Stomach (tissue), 9 donors: ENCODE results near the gene ADGRA1. TPM values are rescaled to one million over a fixed set of nuclear protein-coding genes. Genes with fewer than 3 reads are reported as not detected.

Experiments
- DNase-seq, 2 donors: peaks; one replicate each; pipeline versions ENCODE4 v3.0.0 to v3.0.0-alpha.2; 2013 to 2019
- H3K27ac ChIP-seq, 5 donors: fragments of 200-600 bp in 4 of 5; sonication (generic) in 4 of 5; one replicate each; pipeline ENCODE4 v1.5.1; 2013 to 2019; ENCODE audit warnings: mild to moderate bottlenecking in 1 of 5, moderate library complexity in 1 of 5
- H3K27me3 ChIP-seq, 3 donors: fragments of 200-600 bp; sonication (generic); one replicate each; pipeline ENCODE4 v1.5.1; 2017 to 2019; ENCODE audit warnings: mixed run types in 1 of 3
- H3K36me3 ChIP-seq, 4 donors: fragments of 200-600 bp; sonication (generic); 1 replicate in 3 of 4; 2 replicates in 1 of 4; pipeline ENCODE4 v1.5.1; 2016 to 2019
- H3K4me1 ChIP-seq, 4 donors: fragments of 200-600 bp; sonication (generic); one replicate each; pipeline ENCODE4 v1.5.1; 2016 to 2019
- H3K4me3 ChIP-seq, 4 donors: fragments of 200-600 bp; sonication (generic) in 3 of 4; one replicate each; pipeline ENCODE4 v1.5.1; 2016 to 2019; ENCODE audit warnings: mild to moderate bottlenecking in 1 of 4
- H3K9me3 ChIP-seq, 4 donors: fragments of 200-600 bp; sonication (generic); one replicate each; pipeline ENCODE4 v1.5.1; 2016 to 2019
- EP300 ChIP-seq: sonication (generic); formaldehyde crosslinking; IDR thresholded peaks from one replicate; pipeline ENCODE4 v1.6.1; 2017; ENCODE audit warnings: antibody characterized with exemption
- POLR2A ChIP-seq, 4 donors: fragments of 450-650 bp; IDR thresholded peaks; one replicate each; pipeline ENCODE4 v1.6.1; 2016; ENCODE audit warnings: antibody characterized with exemption in 4 of 4, control low read depth in 2 of 4, mild to moderate bottlenecking in 1 of 4, moderate library complexity in 1 of 4
- POLR2AphosphoS5 ChIP-seq, 3 donors: sonication (generic); formaldehyde crosslinking; IDR thresholded peaks; one replicate each; pipeline ENCODE4 v1.6.1; 2016; ENCODE audit warnings: antibody characterized with exemption in 3 of 3
- WGBS, 5 donors: extraction: QIAGEN DNeasy Blood & Tissue Kit in 3 of 5; methylation state at CpG; one replicate each; pipeline versions ENCODE4 v1.1.5 to v1.1.7; 2013 to 2018; 5-methylcytosine and 5-hydroxymethylcytosine counted together
- intact Hi-C: fragments of 100-400 bp; cut with DNase I; formaldehyde crosslinking; loops from one replicate; pipeline ENCODE4 v1.15.1; 2023; ENCODE audit warnings: low total_unique reads
- polyA plus RNA-seq, 3 donors: library from polyadenylated mRNA; stranded (reverse); fragments of 200-250 nt; gene quantifications; one replicate each; pipeline ENCODE4 v1.2.3, GENCODE V29; 2013
- total RNA-seq, 5 donors: library from RNA; depleted of rRNA; stranded (reverse); fragments of >200 nt; gene quantifications; one replicate each; pipeline versions ENCODE4 v1.1.0 to v1.2.3, GENCODE V29; 2014 to 2016
- TF ChIP-seq, protein P1 (sequence below), 7 experiments: fragments of 450-650 bp in 4 of 7; fragments of 200-600 bp in 3 of 7; sonication (generic) in 3 of 7; IDR thresholded peaks; one replicate each; pipeline ENCODE4 v1.5.1; 2016 to 2019; ENCODE audit warnings: antibody characterized with exemption in 7 of 7, control low read depth in 2 of 7, mild to moderate bottlenecking in 1 of 7
- donor health status: healthy with polysubstance abuse.
- donor health status: Bipolar disorder and iron deficiency.
- donor health status: healthy.

The ADGRA1 gene
- total and polyA plus RNA-seq, 8 donors = under 0.01 to 0.73 (median 0.14) TPM; not detected in 5

- no peak overlapping the region for H3K27ac ChIP-seq
- WGBS, 5 donors = 72 to 79% (median 75%) methylated on average over 12 to 21 of the region's 21 CpGs
- H3K9me3 ChIP-seq = no peaks in the 10 kb centered on the region
- DNase-seq = no peak
- no peak overlapping the region for H3K4me3 ChIP-seq
- peaks cover 0 to 72% (median 0%) of the 10 kb centered on the region in 3 donors for H3K27me3 ChIP-seq
- no peaks in the 10 kb centered on the region for H3K36me3 ChIP-seq
- intact Hi-C loops = no loop called here
- H3K4me1 ChIP-seq = no peaks in the 10 kb centered on the region
- no peak for TF ChIP-seq EP300
- TF ChIP-seq, protein P1, sequence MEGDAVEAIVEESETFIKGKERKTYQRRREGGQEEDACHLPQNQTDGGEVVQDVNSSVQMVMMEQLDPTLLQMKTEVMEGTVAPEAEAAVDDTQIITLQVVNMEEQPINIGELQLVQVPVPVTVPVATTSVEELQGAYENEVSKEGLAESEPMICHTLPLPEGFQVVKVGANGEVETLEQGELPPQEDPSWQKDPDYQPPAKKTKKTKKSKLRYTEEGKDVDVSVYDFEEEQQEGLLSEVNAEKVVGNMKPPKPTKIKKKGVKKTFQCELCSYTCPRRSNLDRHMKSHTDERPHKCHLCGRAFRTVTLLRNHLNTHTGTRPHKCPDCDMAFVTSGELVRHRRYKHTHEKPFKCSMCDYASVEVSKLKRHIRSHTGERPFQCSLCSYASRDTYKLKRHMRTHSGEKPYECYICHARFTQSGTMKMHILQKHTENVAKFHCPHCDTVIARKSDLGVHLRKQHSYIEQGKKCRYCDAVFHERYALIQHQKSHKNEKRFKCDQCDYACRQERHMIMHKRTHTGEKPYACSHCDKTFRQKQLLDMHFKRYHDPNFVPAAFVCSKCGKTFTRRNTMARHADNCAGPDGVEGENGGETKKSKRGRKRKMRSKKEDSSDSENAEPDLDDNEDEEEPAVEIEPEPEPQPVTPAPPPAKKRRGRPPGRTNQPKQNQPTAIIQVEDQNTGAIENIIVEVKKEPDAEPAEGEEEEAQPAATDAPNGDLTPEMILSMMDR (IDR thresholded peaks at IDR 0.05) = no peak
Observed at GRCh38 chr10:133070810-133071209, 16.9 kb upstream of the ADGRA1 start.

DNA sequence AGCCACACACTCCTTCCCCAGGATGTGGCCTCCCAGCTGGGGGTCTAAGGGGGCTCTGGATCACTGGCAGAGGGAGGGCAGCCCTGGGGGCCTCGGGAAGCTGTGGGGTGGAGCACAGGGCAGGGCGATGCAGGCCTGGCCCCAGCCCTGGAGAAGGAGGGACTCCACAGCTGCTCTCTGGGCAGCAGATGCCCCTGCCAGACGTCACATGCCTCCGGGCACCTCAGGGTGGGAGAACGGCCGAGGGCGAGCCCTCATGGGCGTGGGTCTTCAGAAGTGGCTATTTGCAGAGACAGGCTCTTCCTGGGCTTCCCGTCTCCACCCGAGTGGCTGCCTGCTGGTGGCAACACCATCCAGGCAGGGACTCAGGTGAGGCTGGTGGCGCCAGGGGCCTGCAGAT is 16.0 kb upstream of the ADGRA1 start:
- Histone ChIP-seq H3K36me3 (no peaks in the 10 kb centered on the region), H3K9me3 (no peaks in the 10 kb centered on the region), H3K4me3 (no peak overlapping the region), H3K27me3 (peaks cover 0 to 81% (median 0%) of the 10 kb centered on the region in 3 donors), H3K27ac (no peak overlapping the region), H3K4me1 (no peaks in the 10 kb centered on the region)
- TF ChIP-seq EP300 = no peak
- TF ChIP-seq, protein P1 (IDR thresholded peaks at IDR 0.05) = no peak
- no peak for TF ChIP-seq POLR2AphosphoS5 (IDR thresholded peaks at IDR 0.05)
- no peak for TF ChIP-seq POLR2A (IDR thresholded peaks at IDR 0.05)
- intact Hi-C loops = no loop called here
- 54 to 69% (median 60%) methylated on average over 3 to 11 of the region's 11 CpGs; no CpG with 5 or more reads in 1 of the 5 donors for WGBS, 5 donors
- DNase-seq = no peak

DNA sequence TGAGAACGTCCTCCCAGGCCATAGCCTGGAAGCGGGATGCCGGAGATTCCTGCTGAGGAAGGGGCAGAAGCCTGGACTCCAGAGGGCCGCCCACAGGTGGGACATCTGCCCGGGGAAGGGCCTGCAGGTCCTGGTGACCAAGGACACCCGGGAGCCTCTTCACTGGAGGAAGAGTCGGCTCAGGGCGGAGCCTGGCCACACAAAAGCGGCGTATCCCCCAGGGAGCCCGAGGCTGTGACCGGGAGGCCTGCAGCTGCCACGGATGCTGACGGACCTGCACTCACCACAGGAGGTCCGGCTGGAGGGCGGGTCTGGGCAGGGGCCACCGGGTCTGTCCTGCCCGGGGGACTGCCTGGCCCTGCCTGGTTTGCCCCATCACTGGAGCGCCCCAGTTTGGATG is 15.5 kb upstream of the ADGRA1 start:
- Histone ChIP-seq H3K36me3 (no peaks in the 10 kb centered on the region), H3K9me3 (no peaks in the 10 kb centered on the region), H3K4me1 (no peaks in the 10 kb centered on the region), H3K4me3 (no peak overlapping the region), H3K27ac (no peak overlapping the region), H3K27me3 (peaks cover 0 to 86% (median 0%) of the 10 kb centered on the region in 3 donors)
- intact Hi-C loops = no loop called here
- 52 to 59% (median 55%) methylated on average over 13 to 19 of the region's 19 CpGs for WGBS, 5 donors
- no peak for DNase-seq
- TF ChIP-seq POLR2AphosphoS5 (IDR thresholded peaks at IDR 0.05) (no peak), EP300 (no peak), POLR2A (IDR thresholded peaks at IDR 0.05) (no peak)
- TF ChIP-seq, protein P1 (IDR thresholded peaks at IDR 0.05) = no peak

GRCh38 chr10:133072720-133073390 is 14.9 kb upstream of the ADGRA1 start:
- 76 to 85% (median 82%) methylated on average over 30 to 34 of the region's 34 CpGs for WGBS, 5 donors
- intact Hi-C loops = no loop called here
- TF ChIP-seq POLR2A (IDR thresholded peaks at IDR 0.05) = no peak
- TF ChIP-seq EP300 = no peak
- TF ChIP-seq, protein P1 (IDR thresholded peaks at IDR 0.05) = no peak
- TF ChIP-seq POLR2AphosphoS5 (IDR thresholded peaks at IDR 0.05) = no peak
- Histone ChIP-seq H3K9me3 (no peaks in the 10 kb centered on the region), H3K36me3 (no peaks in the 10 kb centered on the region), H3K27me3 (peaks cover 0 to 83% (median 0%) of the 10 kb centered on the region in 3 donors), H3K4me1 (no peaks in the 10 kb centered on the region), H3K27ac (no peak overlapping the region), H3K4me3 (no peak overlapping the region)
- DNase-seq = no peak
